Stimulated activated CD8-positive, alpha-beta memory T cell treated with anti-CD3 and anti-CD28 coated beads, Interleukin-7, amount 100 ng/mL, for 4 hours (primary cell): Measurements from ENCODE around the gene PCMTD2.

Experiments used
- DNase-seq, 2 donors: peaks; one replicate each; pipeline ENCODE4 v3.0.0-alpha.2; 2020; ENCODE audit warnings: low read depth in 2 of 2

PCMTD2 gene

DNA sequence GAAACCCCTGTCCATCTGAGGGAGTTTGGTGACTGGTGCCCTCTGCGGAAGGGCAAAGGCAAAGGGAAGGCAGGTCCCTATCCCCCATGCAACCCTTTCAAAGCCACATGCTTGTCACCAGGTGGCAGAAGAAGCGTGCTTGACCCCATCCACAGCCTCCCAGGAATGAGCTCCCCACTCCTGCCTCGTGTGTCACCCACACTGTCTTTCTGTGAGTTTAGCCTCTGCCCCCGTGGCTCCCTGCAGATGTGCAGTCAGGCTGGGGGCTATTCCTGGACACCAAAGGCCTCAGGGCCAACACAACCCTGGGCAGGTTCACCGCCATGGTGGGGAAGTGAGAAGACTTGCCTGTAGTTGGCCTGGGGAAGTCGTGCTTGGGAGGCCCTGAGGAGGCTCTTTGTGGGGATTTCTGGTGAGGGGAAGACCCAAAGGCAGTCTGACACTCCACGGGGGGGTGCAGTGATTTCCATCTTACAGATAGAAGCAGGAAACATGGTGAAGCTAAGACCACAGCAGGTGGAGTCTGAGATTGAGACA lies 16.6 kb upstream of the PCMTD2 start:
- no peak for DNase-seq

DNA sequence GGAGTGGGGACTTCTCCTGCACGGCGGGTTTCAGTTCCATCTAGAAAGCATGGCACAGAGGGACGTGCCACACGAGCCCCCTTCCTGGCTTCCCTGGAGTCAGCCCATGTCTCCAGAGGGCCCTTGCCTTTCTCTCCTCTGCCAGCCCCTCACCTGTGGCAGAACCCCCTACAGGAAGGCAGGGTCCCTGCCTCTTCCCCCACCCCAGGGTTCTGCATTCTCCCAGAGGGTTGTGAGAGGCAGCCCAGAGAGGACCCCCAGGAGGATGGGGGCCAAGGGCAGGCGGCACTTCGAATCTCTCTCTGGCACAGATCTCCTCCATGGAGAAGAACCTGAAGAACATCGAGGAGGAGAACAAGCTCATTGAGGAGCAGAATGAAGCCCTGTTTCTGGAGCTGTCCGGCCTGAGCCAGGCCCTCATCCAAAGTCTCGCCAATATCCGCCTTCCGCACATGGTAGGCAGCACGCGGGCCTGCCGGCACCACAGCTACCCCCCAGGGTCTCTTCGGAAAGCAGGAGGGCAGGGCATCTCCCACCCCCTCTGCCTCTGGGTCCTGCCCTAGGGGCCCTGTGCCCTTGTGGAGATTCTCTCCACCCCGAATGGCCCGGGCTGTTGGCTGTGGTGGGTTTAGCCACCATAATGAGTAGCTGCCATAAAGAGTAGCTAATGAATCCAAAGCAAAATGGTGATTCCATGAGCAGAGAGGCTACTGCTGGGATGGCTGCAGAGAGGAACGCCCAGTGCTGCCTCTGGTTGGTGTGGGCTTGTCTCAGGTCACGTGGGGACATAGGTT lies 15.9 kb upstream of the PCMTD2 start:
- DNase-seq = no peak

DNA sequence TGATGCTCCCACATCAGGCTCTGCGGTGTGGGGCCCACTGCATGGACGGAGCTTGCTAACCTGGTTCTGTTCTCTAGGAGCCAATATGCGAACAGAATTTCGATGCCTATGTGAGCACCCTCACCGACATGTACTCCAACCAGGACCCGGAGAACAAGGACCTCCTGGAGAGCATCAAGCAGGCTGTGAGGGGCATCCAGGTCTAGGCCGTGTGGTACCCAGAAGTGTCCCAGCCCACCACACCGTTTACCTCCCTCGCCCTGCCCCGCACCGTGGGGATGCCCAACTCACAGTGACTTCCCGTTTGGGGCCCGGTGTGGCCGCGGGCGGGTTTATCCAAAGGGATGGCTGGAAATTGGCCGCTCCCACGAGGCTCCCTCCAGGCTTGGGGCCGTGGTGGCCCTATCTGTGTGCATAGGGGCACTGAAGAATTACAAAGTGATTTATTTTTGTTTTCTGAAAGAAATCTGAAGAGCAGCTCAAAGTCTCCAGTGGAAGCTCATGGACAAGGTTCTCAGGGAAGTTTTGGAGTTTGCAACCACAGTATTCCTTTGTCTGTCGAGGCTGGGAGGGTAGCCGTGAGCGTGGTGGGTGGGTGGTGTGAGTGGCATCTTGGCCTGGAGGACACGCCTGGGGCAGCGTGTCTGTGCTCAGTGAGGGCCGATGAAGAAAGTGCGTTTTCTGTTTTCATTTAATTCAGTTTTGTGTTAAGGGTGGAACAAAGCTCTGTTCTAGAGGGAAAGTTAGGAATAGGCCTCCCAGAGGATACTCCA lies 15.1 kb upstream of the PCMTD2 start:
- no peak for DNase-seq

DNA sequence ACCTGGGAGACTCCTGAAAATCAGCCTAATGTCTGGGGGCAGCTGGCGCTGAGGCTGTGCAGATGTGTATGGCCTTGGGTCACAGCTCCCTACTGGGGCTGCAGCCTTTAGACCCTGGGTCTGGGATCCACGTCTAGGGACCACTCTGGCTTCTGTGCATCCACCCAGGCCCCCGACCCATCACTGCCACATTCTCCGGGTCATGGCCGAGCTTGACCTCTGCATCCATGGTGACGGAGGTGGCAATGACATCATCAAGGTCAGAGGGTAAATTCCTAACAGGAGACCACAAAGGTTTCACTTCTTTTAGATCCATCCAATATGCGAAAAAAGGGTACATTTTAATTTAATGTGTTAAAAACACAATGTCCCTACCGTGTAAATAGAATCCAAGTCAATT lies 14.5 kb upstream of the PCMTD2 start:
- DNase-seq = no peak

DNA sequence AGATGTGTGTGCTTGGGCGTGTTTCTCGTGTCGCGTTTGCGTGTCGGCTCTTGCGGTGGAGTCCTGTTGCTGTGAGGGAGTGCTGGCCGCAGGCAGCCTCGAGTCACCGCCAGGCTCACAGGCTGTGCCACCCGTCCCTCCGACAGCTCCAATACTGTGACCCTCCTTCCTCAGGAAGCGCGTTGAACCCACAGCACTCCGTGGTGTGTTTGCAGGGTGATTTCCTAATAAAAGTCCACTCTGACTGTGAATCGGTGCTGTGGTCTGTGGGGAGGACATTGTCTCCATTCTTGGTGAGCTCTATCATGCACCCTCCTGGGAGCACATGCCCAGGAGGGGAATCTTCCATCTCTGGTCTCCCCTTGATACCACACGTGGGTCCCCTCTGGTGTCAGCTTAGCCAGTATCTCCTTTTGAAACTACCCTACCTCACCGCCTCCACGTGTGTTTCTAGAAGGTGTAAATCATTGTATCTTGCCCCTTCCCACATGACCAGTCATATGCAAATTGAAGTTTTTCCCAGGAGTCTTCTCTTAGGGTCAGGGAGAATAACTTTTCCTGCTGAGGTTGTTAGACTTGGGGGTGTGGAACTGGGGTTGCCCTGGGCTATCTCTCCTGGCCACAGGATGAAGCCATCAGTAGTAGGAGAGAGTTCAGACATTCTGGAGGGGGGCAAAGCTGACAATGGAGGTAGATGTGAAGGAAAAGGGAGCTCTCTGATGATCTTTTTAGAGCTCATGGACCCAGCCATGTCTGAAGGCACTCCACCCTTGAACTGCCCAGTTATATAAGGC lies 13.3 kb upstream of the PCMTD2 start:
- no peak for DNase-seq

DNA sequence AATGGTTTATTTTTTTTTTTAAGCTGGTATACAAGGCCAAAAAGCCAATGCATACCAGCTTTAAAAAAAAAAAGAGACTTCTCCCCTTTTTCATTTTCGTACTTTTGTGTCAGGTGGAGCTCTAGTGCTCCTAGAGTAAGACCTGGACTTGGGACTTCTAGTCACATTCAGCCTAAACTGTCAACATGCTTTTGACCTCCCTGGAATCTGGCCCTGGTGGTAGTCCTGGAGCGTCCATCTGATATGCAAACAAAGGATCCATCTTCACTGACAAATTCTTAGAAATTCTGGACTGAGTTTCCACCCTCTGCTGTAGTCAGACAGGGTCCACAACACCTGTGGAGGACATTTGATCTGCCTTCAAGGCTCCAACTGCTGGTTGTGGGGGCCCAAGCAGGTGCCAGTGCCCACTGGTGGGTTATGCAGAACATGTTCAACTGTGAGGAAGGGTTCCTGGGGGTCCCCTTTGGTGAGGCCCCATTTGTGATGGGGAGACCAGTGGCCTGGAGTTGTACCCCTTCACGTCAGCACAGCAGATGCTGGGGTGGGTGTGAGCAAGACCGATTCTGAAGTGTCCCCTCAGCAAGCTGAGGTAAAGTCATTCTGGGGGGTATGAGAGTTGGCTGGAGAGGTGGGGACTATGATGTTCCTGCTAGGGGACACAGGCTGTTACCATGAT lies 12.6 kb upstream of the PCMTD2 start:
- no peak for DNase-seq

DNA sequence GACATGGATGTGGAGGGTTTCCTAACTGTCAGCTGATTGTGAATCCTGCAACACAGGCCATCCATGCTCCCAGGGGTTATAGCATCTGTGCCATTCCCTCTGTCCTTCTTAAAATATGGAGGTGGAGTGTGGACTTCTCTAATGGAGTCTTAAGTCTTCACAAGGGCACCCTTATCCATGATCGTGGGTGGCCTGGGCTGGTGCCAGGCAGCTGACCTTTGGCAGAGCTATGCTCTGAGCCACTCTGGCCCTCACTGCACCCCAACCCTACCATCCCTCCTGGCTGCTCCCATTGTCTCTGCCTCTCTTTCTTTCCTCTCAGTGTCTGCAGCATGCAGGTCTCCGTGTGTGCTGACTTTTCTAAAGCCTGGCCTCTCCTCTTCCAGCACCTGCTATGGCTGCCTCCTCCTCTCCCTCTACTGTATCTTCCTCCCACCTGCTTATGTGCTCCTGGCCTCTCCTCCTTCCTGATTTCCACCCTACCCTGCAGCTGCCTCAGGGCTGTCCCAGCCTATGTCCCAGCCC lies 11.2 kb upstream of the PCMTD2 start:
- DNase-seq = no peak

DNA sequence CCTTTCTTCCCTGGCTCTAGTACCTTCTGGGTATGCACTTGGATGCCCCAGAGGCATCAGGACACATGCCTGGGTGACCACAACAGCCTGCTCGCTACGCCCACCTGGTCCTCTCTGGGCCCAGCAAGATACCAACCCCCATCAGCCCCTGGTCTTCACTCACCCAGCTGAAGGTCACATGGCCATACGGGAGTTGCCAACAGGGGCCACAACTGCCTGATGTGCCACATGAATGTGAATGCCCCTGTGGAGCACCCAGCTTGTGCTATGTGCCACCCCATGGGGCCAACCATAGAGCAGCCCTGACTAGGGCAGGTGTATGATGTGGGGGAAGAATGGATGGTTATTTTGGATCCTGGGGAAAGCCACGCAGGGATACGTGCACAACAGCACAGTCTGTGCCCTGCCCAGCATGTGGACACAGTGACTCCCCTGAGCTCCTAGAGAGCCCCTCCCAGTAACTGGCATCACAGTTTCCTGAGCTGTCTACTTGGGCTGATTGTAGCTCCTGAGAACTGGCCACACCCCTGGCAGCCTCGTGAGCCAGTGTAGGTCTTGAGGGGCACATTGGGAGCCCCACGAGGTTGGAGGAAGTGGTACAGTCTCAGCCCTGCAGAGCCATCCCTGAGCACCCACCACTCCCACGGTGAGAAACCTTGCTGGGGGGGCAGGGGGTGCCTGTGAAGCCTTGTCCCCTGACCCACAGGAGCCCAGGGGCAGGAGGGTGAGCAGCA lies 10.5 kb upstream of the PCMTD2 start:
- no peak for DNase-seq

DNA sequence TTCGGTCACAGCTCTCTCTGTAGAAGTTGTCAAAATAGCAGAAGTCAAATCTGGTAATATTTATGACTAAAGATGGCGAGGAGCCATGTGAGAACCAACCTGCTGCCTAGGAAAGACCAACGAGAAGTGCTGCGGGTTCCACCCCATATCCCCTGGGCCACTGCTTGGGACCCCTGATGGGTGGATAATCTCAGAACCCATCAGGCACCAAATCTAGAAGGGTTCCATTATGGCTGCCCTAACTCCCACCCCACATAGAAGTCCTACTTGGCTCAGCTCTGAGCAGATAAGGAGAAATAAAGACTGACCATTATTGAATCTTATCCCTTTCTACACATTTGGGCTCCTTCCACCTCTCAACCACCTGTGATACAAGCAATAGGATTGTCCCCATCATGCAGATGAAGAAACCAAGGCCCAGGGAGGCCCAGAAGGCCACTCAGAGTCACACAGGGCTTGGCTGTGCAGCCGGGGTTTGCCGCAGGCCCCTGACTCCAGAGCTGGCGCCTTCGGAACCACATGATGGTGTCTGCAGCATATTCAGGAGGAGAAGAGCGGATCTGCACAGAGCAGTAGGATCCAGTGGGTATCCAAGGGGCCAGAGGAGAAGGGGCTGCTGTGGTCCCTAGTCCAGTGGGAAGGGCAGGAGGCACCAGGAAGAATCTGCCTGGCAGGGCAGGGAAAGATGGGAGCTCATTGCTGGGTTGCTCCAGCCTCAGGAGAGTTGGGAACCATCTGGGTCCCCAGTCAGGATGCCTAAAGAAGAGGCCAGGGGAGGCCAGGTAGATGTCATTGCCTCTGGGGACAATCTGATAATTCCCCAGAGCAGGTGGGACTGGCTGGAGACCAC lies 9.6 kb upstream of the PCMTD2 start:
- DNase-seq = no peak

DNA sequence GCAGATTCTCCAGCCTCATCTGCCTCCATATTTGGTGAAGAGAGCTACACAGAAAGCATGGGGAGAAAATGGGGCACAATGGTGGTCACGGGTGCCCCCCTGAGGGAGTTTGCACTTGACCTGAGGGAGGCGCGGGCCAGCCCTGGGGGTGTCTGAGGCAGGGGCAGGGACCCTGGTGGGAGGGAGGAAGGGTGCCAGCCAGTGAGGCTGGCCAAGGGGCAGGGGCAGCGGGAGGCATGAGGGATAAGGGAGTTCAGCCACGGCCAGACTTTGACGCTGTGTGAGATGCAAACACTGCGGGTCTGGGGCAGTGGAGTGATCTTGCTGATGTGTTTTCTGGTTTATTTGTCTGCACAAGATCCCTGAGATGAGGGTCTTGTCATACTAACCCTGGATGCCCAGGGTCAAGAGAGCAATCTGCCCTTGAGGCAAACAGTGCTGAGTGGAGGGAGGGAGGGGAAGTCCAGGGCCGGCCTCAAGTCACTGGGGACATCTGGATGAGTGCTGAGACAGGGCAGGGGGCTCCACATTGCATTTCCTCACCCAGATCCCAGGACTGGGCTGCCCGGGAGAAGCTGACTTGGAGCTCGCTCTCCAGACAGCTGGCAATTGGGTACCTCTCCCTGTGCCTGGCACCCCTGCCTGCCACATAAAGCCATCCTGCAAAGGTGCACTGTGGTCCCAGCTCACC lies 8.8 kb upstream of the PCMTD2 start:
- DNase-seq = no peak

DNA sequence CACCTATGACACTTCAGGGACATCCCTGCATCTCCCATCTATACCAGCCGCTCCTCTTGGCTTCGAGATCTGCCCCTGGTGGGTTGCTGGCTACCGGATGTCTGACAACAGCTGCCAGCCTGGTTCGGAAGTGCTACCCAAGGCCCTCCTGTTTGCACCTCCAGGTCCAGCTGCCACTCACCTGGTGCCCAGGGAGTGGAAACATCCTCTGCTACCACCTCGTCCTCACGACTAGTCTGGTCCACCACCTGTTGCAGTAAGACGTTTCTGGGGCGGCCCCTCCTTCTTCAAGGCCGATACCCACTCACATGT lies 8.3 kb upstream of the PCMTD2 start:
- DNase-seq = no peak

DNA sequence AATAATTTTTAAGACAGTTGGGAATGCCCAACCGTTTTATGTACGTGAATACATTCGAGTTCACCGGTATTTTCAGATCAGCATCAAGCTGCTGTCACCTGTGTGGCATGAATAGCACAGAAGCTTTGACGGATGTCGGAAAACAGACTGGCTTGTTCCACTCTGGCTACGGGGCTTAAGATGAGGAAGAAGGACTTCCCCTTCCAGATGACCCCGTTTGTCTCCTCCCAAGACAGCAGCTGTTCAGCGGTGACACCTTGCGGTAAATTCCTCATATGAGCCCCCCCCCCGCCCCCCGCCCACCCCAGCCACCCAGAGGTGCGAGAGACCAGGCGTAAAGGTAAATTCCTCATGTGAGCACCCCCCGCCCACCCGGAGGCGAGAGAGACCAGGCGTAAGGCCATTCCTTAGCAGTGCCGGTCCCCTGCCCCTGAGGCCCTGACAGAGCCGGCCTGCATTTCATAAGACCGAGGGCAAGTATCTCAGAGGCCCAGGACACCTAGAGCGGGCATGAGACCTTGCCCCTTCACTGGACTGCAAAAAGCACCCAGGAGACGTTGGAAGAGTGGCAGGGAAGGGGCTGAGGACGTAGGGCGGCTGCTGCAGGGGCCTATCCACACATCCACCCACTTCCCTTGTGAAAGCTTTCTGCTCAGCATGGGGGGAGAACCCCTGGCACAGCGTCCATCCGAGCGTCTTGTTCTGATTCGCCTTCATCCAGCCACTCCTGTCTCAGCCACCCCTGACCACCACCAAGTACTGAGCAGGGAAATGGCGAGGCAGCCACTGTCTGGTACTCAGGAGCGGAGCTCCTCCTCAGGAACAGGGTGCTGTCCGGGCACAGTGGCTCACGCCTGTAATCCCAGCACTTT lies 7.3 kb upstream of the PCMTD2 start:
- DNase-seq = no peak

DNA sequence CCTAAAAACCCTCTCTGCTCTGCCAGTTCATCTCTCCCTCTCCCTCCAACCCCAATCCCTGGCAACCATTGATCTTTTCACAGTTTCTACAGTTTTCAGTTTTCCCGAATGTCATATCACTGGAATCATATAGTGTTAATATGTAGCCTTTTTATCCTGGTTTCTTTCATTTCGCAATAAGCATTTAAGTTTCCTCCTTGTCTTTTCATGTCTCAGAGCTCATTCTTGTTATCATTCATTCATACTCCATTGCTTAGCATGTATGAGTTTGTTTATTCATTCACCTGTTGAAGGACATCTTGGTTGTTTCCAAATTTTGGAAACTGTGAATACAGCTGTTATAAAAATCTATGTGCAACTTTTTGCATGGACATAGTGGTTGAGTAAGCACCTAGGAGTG lies 5.5 kb upstream of the PCMTD2 start:
- no peak for DNase-seq

DNA sequence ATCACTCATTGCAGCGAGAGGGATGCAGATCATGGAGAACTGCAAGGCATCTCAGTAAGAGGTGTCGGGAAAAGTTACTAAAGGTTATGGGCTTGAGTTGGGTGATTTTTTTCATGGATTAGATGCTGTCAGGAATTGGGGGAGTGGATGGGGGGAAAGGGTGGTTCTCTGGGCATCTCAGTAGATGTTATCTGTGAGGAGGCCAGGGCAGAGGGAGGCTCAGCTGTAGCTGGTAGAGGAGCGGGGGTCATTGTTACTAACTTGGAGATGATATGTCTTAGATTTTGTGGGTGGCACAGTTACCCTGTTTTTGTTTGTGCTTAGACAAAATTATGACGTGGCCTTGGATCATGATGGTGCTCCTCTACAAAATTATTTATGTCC lies 2.6 kb upstream of the PCMTD2 start:
- no peak for DNase-seq

DNA sequence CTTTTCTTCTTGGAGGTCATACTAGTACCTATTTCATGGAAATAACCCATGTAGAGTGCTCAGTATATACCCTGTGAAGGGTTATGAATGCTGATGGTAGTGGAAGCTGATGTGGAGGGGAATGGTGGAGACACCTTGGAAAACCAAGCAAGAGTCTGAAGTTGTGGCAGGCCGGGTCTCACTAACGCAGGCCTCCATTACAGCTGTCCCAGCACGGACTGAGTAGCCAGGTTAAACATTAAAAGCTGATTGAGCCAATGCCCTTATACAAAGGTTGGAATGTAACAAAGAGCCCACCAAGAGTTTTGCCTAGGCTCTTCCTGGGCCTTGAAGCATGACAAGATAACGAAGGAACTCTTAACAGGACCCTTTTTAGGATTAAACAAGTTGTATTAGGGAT lies 2.1 kb upstream of the PCMTD2 start:
- DNase-seq = no peak

DNA sequence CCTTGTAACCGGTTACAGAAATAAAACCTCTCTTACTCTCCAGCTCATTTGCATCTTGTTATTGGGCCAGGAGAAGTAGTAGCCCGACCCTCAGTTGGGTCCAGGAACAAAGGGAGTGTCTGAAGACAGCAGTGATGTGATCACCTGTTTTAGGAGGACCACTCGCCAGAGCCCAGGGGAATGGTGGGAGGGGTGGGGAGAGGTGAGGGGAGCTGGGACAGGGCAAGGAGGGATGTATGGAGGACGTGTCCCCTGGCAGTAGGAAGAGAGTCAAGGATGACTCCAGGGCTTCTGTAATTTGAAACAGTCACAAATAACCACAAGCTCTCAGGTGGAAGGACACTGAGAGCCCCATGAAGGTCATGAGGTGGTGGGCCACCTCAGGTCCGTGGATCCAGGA lies 1.4 kb upstream of the PCMTD2 start:
- no peak for DNase-seq

DNA sequence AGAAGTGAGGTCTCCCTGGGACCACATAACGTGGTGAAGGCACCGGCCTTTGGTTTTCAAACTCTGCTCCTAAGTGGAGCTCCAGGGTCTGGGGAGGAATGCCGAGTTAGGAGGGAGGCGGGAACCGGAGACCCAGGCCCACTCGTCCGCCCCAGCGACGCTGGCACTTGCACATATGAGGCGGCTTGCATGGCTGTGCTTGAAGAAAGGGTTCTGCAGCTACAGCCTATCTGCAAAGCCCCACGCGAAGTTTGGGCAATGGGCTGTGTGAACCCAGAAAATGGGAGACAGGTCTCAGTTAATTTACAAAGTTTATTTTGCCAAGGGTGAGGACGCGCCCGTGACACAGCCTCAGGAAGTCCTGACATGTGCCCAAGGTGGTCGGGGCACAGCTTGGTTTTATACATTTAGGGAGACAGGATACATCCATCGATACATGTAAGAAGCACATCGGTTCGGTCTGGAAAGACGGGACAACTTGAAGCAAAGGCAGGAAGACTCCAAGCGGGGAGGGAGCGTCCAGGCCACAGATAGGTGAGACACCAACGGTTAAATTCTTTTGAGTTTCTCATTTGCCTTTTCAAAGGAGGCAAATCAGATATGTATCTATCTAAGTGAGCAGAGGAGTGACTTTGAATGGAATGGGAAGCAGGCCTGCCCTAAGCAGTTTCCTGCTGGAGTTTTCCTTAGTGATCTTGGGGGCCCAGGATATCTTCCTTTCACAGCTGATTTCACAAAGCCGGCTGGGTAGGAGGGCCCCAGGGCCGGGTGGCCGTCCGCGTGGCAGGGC lies 782 bp upstream of the PCMTD2 start:
- DNase-seq = no peak
